Liver (tissue), 5 donors: ENCODE results near the gene EML5. TPM values are rescaled to one million over a fixed set of nuclear protein-coding genes. Genes with fewer than 3 reads are reported as not detected.

Experiments
- polyA plus RNA-seq, 2 donors: library from polyadenylated mRNA; stranded (reverse) in 1 of 2; unstranded in 1 of 2; fragments of 200-250 nt in 1 of 2; fragments of >200 nt in 1 of 2; fragmentation: Nextera tagmentation in 1 of 2; extraction: Ambion mirVana in 1 of 2; gene quantifications; one replicate each; pipeline versions ENCODE4 v1.2.1 to v1.2.3, GENCODE V29; 2013 to 2015
- small RNA-seq: library from RNA; depleted of rRNA; stranded (forward); fragments of <200 nt; gene quantifications from one replicate; pipeline ENCODE3, GENCODE V24; 2014
- total RNA-seq, 2 donors: library from RNA; depleted of rRNA; stranded (reverse); fragments of >200 nt; gene quantifications; one replicate each; pipeline ENCODE4 v1.2.3, GENCODE V29; 2014
- donor health status: healthy.
- donor health status: healthy.
- donor health status: healthy.

Gene EML5
- total and polyA plus RNA-seq, 4 donors, result 0.09 to 3.8 (median 0.55) TPM

Small RNA genes within 50 kb of the gene (small RNA-seq; reads per million reads assigned to genes)
- gene RF00019 (not detected), gene RNU4-92P (not detected)

Other genes with a start within 250 kb of the EML5 start
- gene PTPN21, start 237.9 kb downstream of the EML5 start, total RNA-seq, result 1 to 10 TPM; 2.1 to 7.2 TPM
- gene PTPN21, start 237.9 kb downstream of the EML5 start, polyA plus RNA-seq, result 1 to 10 TPM; 2.5 to 3.7 TPM
- gene ZC3H14, start 229.9 kb downstream of the EML5 start, total RNA-seq, result 10 to 100 TPM; 28.5 to 54.5 TPM
- gene ZC3H14, start 229.9 kb downstream of the EML5 start, polyA plus RNA-seq, result 10 to 100 TPM; 22.4 to 34.9 TPM
- 10 to 100 TPM; 10.1 to 11.7 TPM for gene TTC8, start 31.7 kb upstream of the EML5 start, total RNA-seq
- 10 to 100 TPM in 1 of 2 donors, 1 to 10 TPM in 1; 7.3 to 10.7 TPM for gene TTC8, start 31.7 kb upstream of the EML5 start, polyA plus RNA-seq